Right lobe of liver (tissue), 4 donors: Measurements from ENCODE around the gene CILP2.

Experiments used
- CTCF ChIP-seq, 4 donors: fragments of 200-600 bp in 3 of 4; fragments of 450-650 bp in 1 of 4; IDR thresholded peaks; one replicate each; pipeline versions ENCODE4 v1.5.1 to v1.8.0; 2016 to 2022; ENCODE audit warnings: antibody characterized with exemption in 4 of 4, mild to moderate bottlenecking in 2 of 4
- POLR2A ChIP-seq: fragments of 450-650 bp; IDR thresholded peaks from one replicate; pipeline ENCODE4 v1.6.1; 2017; ENCODE audit warnings: antibody characterized with exemption, mild to moderate bottlenecking
- donor health status: DM: no; HTN: no; CAD: no.
- donor health status: DM: no; HTN: no; CAD: no.
- donor health status: DM: no; HTN: yes; CAD: no.

- TF ChIP-seq POLR2A: no peak
- no peak for TF ChIP-seq CTCF (IDR thresholded peaks at IDR 0.05)
These were observed 4.2 kb upstream of the CILP2 start for GRCh38 chr19:19533841-19534240.
